NK-92 (cell line): ENCODE data around the gene FUT9.
"Not testable (repeated sequence)": the region's sequence is repeated elsewhere in the genome, so short reads cannot be mapped to it uniquely, and the experiment has no call there.

Experiments used
- DNase-seq: peaks from one replicate; lab custom pipeline; 2025; ENCODE audit not compliant: unreplicated experiment; lab: John Stamatoyannopoulos, UW

Gene FUT9

GRCh38 chr6:96184798-96185197, 169.0 kb downstream of the FUT9 start:
- no peak for DNase-seq

GRCh38 chr6:96186094-96186493, 170.3 kb downstream of the FUT9 start:
- DNase-seq: no peak

GRCh38 chr6:96186516-96187195, 170.9 kb downstream of the FUT9 start:
- no peak for DNase-seq

- DNase-seq: no peak
Measured at GRCh38 chr6:96194675-96195074, 178.9 kb downstream of the FUT9 start.

- DNase-seq: no peak
Measured at GRCh38 chr6:96195272-96195671, 179.5 kb downstream of the FUT9 start.

GRCh38 chr6:96196633-96197032, 180.9 kb downstream of the FUT9 start:
- no peak for DNase-seq

- no peak for DNase-seq
Measured at GRCh38 chr6:96197241-96197640, 181.5 kb downstream of the FUT9 start.

- no peak for DNase-seq
Measured at GRCh38 chr6:96202571-96202970, 186.8 kb downstream of the FUT9 start.

GRCh38 chr6:96211341-96211740, 195.6 kb downstream of the FUT9 start:
- DNase-seq: no peak

- DNase-seq: no peak
Measured at GRCh38 chr6:96212066-96212465, 196.3 kb downstream of the FUT9 start.

GRCh38 chr6:96213784-96214183, 198.0 kb downstream of the FUT9 start:
- no peak for DNase-seq

- DNase-seq: no peak
Measured at GRCh38 chr6:96223695-96224094, 207.9 kb downstream of the FUT9 start.

GRCh38 chr6:96227135-96227534, 211.4 kb downstream of the FUT9 start:
- DNase-seq: no peak

GRCh38 chr6:96234444-96234843, 218.7 kb downstream of the FUT9 start:
- no peak for DNase-seq

- DNase-seq: no peak
Measured at GRCh38 chr6:96235927-96236326, 220.2 kb downstream of the FUT9 start.

- no peak for DNase-seq
Measured at GRCh38 chr6:96236471-96236870, 220.7 kb downstream of the FUT9 start.

- no peak for DNase-seq
Measured at GRCh38 chr6:96237638-96238347, 222.0 kb downstream of the FUT9 start.

- no peak for DNase-seq
Measured at GRCh38 chr6:96246563-96246962, 230.8 kb downstream of the FUT9 start.

- no peak for DNase-seq
Measured at GRCh38 chr6:96249755-96250154, 234.0 kb downstream of the FUT9 start.

GRCh38 chr6:96257751-96258150, 242.0 kb downstream of the FUT9 start:
- DNase-seq: no peak

- DNase-seq: not testable (repeated sequence)
Measured at GRCh38 chr6:96260787-96261430, 245.1 kb downstream of the FUT9 start.
